ENCODE measurements around the gene GRID1.
"Not testable (repeated sequence)": the region's sequence is repeated elsewhere in the genome, so short reads cannot be mapped to it uniquely, and the experiment has no call there.

Gene GRID1

DNA sequence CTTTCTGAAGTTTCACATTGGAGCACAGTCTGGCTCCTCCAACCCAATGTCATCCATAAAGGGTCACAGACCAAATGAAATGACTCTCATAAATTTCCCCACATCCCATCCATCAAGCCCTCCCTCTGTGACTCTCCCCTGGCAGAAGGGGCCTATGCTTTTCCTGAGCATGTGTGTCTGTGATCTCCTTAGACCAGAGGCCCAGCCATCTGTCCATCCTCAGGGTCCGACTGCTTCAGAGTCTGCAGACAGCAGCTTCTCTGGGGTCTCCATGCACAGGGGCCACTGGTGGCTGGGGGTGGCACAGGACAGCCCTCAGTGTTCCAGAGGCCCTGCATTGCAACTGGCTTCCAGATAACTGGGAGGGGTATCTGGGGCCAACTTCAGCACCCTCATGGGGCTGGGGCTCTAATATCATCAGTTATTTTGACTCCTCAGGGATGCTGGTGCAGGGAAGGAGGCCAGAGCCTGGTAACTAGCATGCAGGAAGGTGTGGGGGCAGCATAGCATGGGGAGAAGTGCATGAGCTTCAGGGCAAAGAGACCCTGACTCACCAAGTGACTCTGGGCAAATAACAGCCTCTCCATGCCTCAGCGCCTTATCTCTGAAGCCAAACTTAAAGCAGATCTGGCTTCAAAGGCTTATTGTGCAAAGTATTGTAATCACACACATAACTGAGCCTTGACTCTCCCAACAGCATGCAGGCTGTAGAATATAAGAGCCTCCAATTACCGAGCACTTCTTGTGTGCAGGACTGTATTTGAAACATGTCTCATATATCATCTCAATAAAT lies 266.9 kb downstream of the GRID1 start:
- Histone ChIP-seq H3K9ac (ENCODE audit: low read length) (no peak overlapping the region), H3K9me3 (ENCODE audit: control insufficient read depth, low read length) (no peaks in the 10 kb centered on the region), H3K4me1 (ENCODE audit: control insufficient read depth, insufficient read depth, low read length) (no peaks in the 10 kb centered on the region), H3K36me3 (ENCODE audit: control insufficient read depth, insufficient read depth, low read length, severe bottlenecking) (no peaks in the 10 kb centered on the region), H3K4me3 (ENCODE audit: low read length) (no peak overlapping the region), H3K27me3 (replicated peaks; ENCODE audit: control insufficient read depth, insufficient read depth, low read length) (no peaks in the 10 kb centered on the region)
- no peak for DNase-seq (ENCODE audit: low read depth)

DNA sequence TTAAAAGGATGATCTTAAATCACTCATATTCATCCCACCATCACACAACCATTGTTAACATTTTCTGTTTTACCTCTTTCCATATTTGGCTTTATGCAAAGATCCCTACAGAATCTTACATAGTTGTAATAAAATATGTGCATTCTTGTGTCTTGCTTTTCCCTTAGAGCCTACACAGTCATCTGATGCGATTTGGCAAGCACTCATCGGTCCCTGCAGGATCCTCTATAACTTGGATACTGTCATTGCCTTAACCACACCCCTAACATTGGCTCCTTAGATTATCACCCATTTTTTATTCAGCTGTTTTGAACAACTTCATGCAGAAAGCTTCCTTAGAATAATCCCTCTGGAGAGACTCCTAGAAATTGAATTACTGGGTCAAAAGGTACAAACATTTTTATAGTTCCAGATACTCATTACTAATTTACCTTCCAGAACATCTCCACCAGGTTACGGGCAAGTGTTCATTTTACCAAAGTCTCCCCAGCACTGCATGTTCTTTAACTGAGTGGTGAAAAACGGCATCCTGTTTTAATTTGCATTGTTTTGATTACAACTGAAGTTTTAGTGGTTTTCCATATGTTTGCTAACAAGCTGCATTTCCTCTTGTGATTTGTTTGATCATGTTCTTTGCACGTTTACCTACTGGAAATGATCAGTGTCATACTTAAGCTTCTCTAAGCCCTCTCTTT lies 268.3 kb downstream of the GRID1 start:
- no peak overlapping the region for H3K9ac ChIP-seq (ENCODE audit: low read length)
- H3K4me3 ChIP-seq (ENCODE audit: low read length) = no peak overlapping the region
- H3K27me3 ChIP-seq (replicated peaks; ENCODE audit: control insufficient read depth, insufficient read depth, low read length) = no peaks in the 10 kb centered on the region
- no peaks in the 10 kb centered on the region for H3K36me3 ChIP-seq (ENCODE audit: control insufficient read depth, insufficient read depth, low read length, severe bottlenecking)
- DNase-seq (ENCODE audit: low read depth) = no peak
- no peaks in the 10 kb centered on the region for H3K4me1 ChIP-seq (ENCODE audit: control insufficient read depth, insufficient read depth, low read length)
- H3K9me3 ChIP-seq (ENCODE audit: control insufficient read depth, low read length) = no peaks in the 10 kb centered on the region

DNA sequence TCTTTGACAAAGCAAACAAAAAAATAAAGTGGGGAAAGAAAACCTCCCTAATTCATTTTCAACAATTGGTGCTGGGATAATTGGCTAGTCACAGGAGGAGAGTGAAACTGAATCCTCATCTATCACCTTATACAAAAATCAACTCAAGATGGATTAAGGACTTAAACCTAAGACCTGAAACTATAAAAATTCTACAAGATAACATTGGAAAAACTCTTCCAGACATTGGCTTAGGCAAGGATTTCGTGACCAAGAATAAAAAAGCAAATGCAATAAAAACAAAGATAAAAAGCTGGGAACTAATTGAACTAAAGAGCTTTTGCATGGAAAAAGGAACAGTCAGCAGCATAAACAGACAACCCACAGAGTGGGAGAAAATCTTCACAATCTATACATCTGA lies 271.5 kb downstream of the GRID1 start:
- H3K27me3 ChIP-seq (replicated peaks; ENCODE audit: control insufficient read depth, insufficient read depth, low read length); H3K9me3 ChIP-seq (ENCODE audit: control insufficient read depth, low read length); H3K9ac ChIP-seq (ENCODE audit: low read length); H3K4me3 ChIP-seq (ENCODE audit: low read length); H3K36me3 ChIP-seq (ENCODE audit: control insufficient read depth, insufficient read depth, low read length, severe bottlenecking); DNase-seq (ENCODE audit: low read depth); H3K4me1 ChIP-seq (ENCODE audit: control insufficient read depth, insufficient read depth, low read length): not testable (repeated sequence)

DNA sequence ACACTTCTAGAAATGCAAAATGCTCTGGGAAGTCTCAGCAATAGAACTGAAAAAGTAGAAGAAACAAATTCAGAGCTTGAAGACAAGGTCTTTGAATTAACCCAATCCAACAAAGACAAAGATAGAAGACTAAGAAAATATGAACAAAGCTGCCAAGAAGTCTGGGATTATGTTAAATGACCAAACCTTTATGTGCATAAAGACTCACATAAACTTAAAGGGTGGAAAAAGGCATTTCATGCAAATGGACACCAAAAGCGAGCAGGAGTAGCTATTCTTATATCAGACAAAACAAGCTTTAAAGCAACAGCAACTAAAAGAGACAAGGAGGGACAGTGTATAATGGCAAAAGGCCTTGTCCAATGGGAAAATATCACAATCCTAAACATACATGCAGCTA lies 274.3 kb downstream of the GRID1 start:
- not testable (repeated sequence) for H3K4me1 ChIP-seq (ENCODE audit: control insufficient read depth, insufficient read depth, low read length); H3K36me3 ChIP-seq (ENCODE audit: control insufficient read depth, insufficient read depth, low read length, severe bottlenecking)

DNA sequence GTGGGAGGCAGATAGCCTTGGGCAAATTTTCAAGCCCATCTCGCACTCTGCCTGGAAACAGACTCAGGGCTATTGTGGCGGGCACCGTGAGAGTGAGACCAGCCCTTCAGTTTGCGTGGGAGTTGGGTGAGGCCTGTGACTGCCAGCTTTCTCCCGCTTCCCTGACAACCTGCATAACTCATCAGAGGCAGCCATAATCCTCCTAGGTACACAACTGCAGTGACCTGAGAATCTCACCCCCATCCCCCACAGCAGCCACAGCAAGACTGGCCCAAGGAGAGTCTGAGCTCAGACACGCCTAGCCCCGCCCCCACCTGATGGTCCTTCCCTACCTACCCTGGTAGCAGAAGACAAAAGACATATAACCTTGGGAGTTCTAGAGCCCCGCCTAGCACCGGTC lies 275.4 kb downstream of the GRID1 start:
- DNase-seq (ENCODE audit: low read depth) = no peak

More for the DNA sequence above, 274.3 kb downstream of the GRID1 start:
- not testable (repeated sequence) for H3K27me3 ChIP-seq (replicated peaks; ENCODE audit: control insufficient read depth, insufficient read depth, low read length); DNase-seq (ENCODE audit: low read depth); H3K9me3 ChIP-seq (ENCODE audit: control insufficient read depth, low read length); H3K9ac ChIP-seq (ENCODE audit: low read length); H3K4me3 ChIP-seq (ENCODE audit: low read length)

DNA sequence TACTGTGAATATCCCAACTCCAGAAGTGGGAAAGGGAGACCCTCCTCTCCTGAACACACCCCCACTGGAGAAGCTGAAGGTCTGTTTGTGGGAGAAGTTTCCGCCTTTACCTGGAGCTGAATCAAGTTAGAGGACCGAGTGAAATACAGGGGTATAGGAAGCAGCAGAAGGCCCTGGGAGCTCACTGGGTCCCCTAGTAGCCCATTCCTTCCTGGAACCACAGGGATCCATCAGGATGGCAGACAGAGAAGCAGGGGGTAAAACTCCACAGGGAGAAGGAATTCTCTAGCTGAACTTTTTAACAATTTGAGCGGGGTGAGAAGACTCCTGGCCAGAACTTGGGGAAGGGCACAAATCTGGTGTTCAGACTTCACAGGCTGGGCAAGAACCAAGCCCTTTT lies 275.8 kb downstream of the GRID1 start:
- no peak for DNase-seq (ENCODE audit: low read depth)
- Histone ChIP-seq H3K4me3 (ENCODE audit: low read length) (no peak overlapping the region), H3K36me3 (ENCODE audit: control insufficient read depth, insufficient read depth, low read length, severe bottlenecking) (no peaks in the 10 kb centered on the region), H3K4me1 (ENCODE audit: control insufficient read depth, insufficient read depth, low read length) (no peaks in the 10 kb centered on the region), H3K9me3 (ENCODE audit: control insufficient read depth, low read length) (no peaks in the 10 kb centered on the region), H3K9ac (ENCODE audit: low read length) (no peak overlapping the region), H3K27me3 (replicated peaks; ENCODE audit: control insufficient read depth, insufficient read depth, low read length) (no peaks in the 10 kb centered on the region)

More for the DNA sequence above, 275.4 kb downstream of the GRID1 start:
- H3K27me3 ChIP-seq (replicated peaks; ENCODE audit: control insufficient read depth, insufficient read depth, low read length) = no peaks in the 10 kb centered on the region
- no peak overlapping the region for H3K9ac ChIP-seq (ENCODE audit: low read length)
- H3K9me3 ChIP-seq (ENCODE audit: control insufficient read depth, low read length) = no peaks in the 10 kb centered on the region
- H3K4me3 ChIP-seq (ENCODE audit: low read length) = no peak overlapping the region
- no peaks in the 10 kb centered on the region for H3K4me1 ChIP-seq (ENCODE audit: control insufficient read depth, insufficient read depth, low read length)
- H3K36me3 ChIP-seq (ENCODE audit: control insufficient read depth, insufficient read depth, low read length, severe bottlenecking) = no peaks in the 10 kb centered on the region

DNA sequence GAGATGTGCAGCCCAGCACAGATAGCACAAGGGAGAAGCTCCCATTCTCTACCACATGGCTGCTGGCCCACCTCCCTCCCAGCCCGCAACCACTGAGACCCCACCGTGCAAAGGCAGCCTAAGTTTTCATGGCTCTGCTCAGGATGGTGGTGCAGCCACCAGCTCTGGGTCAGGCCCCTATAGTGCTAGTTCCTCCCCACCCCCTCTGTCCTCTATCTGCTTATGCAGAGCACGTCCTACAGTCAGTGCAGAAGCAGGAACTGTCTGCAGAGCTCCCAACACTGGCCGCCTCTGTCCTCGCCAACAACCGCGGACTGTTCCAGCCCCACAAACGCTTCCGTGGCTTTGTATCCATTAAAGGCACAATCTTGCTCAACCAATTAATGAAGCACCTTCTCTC lies 278.9 kb downstream of the GRID1 start:
- H3K36me3 ChIP-seq (ENCODE audit: control insufficient read depth, insufficient read depth, low read length, severe bottlenecking) = no peaks in the 10 kb centered on the region
- H3K4me3 ChIP-seq (ENCODE audit: low read length) = no peak overlapping the region
- no peaks in the 10 kb centered on the region for H3K9me3 ChIP-seq (ENCODE audit: control insufficient read depth, low read length)
- H3K27me3 ChIP-seq (replicated peaks; ENCODE audit: control insufficient read depth, insufficient read depth, low read length) = peaks cover 1% of the 10 kb centered on the region
- DNase-seq (ENCODE audit: low read depth) = no peak
- H3K4me1 ChIP-seq (ENCODE audit: control insufficient read depth, insufficient read depth, low read length) = no peaks in the 10 kb centered on the region
- no peak overlapping the region for H3K9ac ChIP-seq (ENCODE audit: low read length)

DNA sequence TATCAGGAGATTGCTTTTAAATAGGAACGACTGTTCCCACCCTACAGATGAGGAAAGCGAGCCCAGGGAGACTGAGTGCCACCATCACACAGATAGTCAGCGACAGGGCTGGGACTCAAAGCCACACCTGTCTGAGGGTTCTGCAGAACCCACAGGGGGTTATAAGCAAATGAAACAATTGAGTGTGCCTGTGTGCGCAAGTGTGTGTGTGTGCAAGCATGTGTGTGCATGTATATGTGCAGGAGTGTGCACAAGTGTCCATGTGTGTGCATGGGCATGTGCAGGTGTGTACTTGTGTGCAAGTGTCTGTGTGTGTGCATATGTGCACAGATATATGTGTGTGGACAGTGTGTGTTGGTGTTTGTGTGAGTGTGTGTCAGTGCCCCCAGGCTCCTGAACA lies 280.2 kb downstream of the GRID1 start:
- no peak for DNase-seq (ENCODE audit: low read depth)
- Histone ChIP-seq H3K27me3 (replicated peaks; ENCODE audit: control insufficient read depth, insufficient read depth, low read length) (peaks cover 5% of the 10 kb centered on the region), H3K9ac (ENCODE audit: low read length) (no peak overlapping the region), H3K4me3 (ENCODE audit: low read length) (no peak overlapping the region), H3K9me3 (ENCODE audit: control insufficient read depth, low read length) (no peaks in the 10 kb centered on the region), H3K36me3 (ENCODE audit: control insufficient read depth, insufficient read depth, low read length, severe bottlenecking) (no peaks in the 10 kb centered on the region), H3K4me1 (ENCODE audit: control insufficient read depth, insufficient read depth, low read length) (no peaks in the 10 kb centered on the region)

DNA sequence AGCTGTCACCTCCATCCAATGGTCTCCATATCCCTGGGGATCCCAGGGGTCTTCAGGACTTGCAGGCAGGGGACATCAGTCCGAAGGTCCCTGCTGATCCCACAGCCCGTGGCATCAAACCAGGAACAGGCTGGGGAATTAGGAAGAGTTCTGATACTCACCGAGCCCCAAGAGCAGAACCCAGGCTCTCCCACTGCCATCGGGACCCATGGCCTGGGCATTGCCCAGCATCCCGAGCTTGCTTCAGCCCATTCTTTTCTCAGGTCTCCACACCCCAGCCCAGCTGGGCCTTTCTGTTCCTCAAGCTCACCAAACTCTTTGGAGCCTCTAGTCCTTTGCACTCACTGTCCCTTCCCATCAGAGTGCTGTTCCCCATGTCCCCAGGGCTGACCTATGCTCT lies 280.9 kb downstream of the GRID1 start:
- Histone ChIP-seq H3K9ac (ENCODE audit: low read length) (no peak overlapping the region), H3K4me1 (ENCODE audit: control insufficient read depth, insufficient read depth, low read length) (no peaks in the 10 kb centered on the region), H3K36me3 (ENCODE audit: control insufficient read depth, insufficient read depth, low read length, severe bottlenecking) (no peaks in the 10 kb centered on the region), H3K9me3 (ENCODE audit: control insufficient read depth, low read length) (no peaks in the 10 kb centered on the region), H3K27me3 (replicated peaks; ENCODE audit: control insufficient read depth, insufficient read depth, low read length) (peaks cover 5% of the 10 kb centered on the region), H3K4me3 (ENCODE audit: low read length) (no peak overlapping the region)
- no peak for DNase-seq (ENCODE audit: low read depth)

DNA sequence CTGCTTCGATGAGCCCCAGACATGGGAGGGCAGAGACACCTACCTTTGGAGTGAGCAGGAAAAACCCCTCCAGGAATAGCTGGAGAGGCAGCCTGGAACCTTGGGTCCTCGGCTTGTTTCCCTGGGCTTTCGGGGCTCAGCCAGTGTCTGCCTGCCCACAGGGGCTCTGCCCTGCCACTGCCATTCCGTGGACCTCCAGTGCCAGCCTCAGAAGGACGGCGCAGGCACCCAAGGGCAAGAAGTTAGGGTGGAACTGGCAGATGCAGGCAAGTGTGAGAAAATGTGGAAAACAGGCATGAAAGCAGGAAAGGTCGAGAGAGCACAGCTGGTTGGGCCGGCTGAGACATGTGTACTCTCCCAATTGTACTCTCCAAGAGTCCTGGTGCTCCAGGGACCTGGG lies 281.5 kb downstream of the GRID1 start:
- Histone ChIP-seq H3K4me1 (ENCODE audit: control insufficient read depth, insufficient read depth, low read length) (no peaks in the 10 kb centered on the region), H3K36me3 (ENCODE audit: control insufficient read depth, insufficient read depth, low read length, severe bottlenecking) (no peaks in the 10 kb centered on the region)
- no peak for DNase-seq (ENCODE audit: low read depth)

DNA sequence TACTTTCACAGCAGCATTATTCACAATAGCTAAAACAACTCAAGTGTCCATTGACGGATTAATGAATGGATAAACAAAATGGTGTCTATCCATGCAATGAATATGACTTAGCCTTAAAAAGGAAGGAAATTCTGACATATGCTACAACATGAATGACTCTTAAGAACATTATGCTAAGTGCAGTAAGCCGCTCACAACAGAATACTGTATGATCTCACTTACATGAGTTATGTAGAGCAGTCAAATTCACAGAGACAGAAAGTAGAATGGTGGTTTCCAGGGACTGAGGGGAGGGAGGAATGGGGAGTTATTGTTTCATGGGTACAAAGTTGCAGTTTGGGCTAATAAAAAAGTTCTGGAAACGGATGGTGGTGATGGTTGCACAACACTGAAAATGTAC lies 282.0 kb downstream of the GRID1 start:
- no peak overlapping the region for H3K4me3 ChIP-seq (ENCODE audit: low read length)
- no peaks in the 10 kb centered on the region for H3K36me3 ChIP-seq (ENCODE audit: control insufficient read depth, insufficient read depth, low read length, severe bottlenecking)

More for the DNA sequence above, 281.5 kb downstream of the GRID1 start:
- Histone ChIP-seq H3K9me3 (ENCODE audit: control insufficient read depth, low read length) (no peaks in the 10 kb centered on the region), H3K9ac (ENCODE audit: low read length) (no peak overlapping the region), H3K27me3 (replicated peaks; ENCODE audit: control insufficient read depth, insufficient read depth, low read length) (peaks cover 5% of the 10 kb centered on the region), H3K4me3 (ENCODE audit: low read length) (no peak overlapping the region)

More for the DNA sequence above, 282.0 kb downstream of the GRID1 start:
- peaks cover 5% of the 10 kb centered on the region for H3K27me3 ChIP-seq (replicated peaks; ENCODE audit: control insufficient read depth, insufficient read depth, low read length)
- H3K4me1 ChIP-seq (ENCODE audit: control insufficient read depth, insufficient read depth, low read length) = no peaks in the 10 kb centered on the region
- no peaks in the 10 kb centered on the region for H3K9me3 ChIP-seq (ENCODE audit: control insufficient read depth, low read length)
- no peak for DNase-seq (ENCODE audit: low read depth)
- no peak overlapping the region for H3K9ac ChIP-seq (ENCODE audit: low read length)
